ENCODE data around the gene FHIT. TPM values are rescaled to one million over a fixed set of nuclear protein-coding genes. Genes with fewer than 3 reads are reported as not detected.
A peak's percentile ranks its signal among the peaks of the same experiment; 100 is the strongest.

Gene FHIT
- total and polyA plus RNA-seq, 10 of the 15 experiments (the other 5 are each of a cell fraction or from before 2014, with no cell fraction given), result 4.2 to 14.9 (median 9.4) TPM

- RAD21 ChIA-PET (ENCODE audit: unreplicated experiment), result no interaction called here
- peak; percentile 23; the same call in 1 of the 3 replicates for ATAC-seq
- no peak for FAIRE-seq
Measured at GRCh38 chr3:60085649-60086048, 1165.6 kb downstream of the FHIT start.

More at GRCh38 chr3:60085649-60086048, 1165.6 kb downstream of the FHIT start:
- intact Hi-C loops (cut with micrococcal nuclease; ENCODE audit: unreplicated experiment), result no loop called here
- Histone ChIP-seq H3K36me3 (ENCODE audit: control insufficient read depth in 2 of 2, insufficient read depth in 2 of 2, low read length in 1 of 2) (no peaks in the 10 kb centered on the region), H3K9me3 (replicated peaks; ENCODE audit: control insufficient read depth, insufficient read depth, low read length) (no peaks in the 10 kb centered on the region; the same call in 2 of the 3 replicates), H2AFZ (ENCODE audit: control insufficient read depth, low read depth, low read length) (no peak overlapping the region), H4K20me1 (ENCODE audit: control insufficient read depth, insufficient read depth) (no peaks in the 10 kb centered on the region), H3K4me1 (ENCODE audit: control insufficient read depth, insufficient read depth, low read length) (peaks cover 13% of the 10 kb centered on the region), H3K27ac (ENCODE audit: control insufficient read depth, insufficient read depth) (no peak overlapping the region), H3K4me3 (no peak overlapping the region), H3K27me3 (replicated peaks in 1 of 2; ENCODE audit: control insufficient read depth in 2 of 2, insufficient read depth in 2 of 2, low read length in 1 of 2) (no peaks in the 10 kb centered on the region), H3K9ac (ENCODE audit: control insufficient read depth, insufficient read depth, low read length) (no peak overlapping the region), H3K4me2 (ENCODE audit: control insufficient read depth, insufficient read depth) (no peak overlapping the region), H3K79me2 (ENCODE audit: control insufficient read depth, insufficient read depth, low read length) (no peaks in the 10 kb centered on the region)
- in situ Hi-C loops (cut with MboI), result no loop called here
- CTCF ChIA-PET, result no interaction called here
- DNase-seq (ENCODE audit: low read depth, low spot score), result no peak
- POLR2A ChIA-PET, result no interaction called here
- SMC1A ChIA-PET (ENCODE audit: uncharacterized antibody, unreplicated experiment), result no interaction called here
- no TSS peak for BruUV-seq (replicated peaks)
- no peak for TF ChIP-seq EGR1 (IDR thresholded peaks at IDR 0.05; ENCODE audit: borderline replicate concordance in 1 of 2, low read depth in 2 of 2, low read length in 2 of 2)
- no peak for TF ChIP-seq RB1 (IDR thresholded peaks at IDR 0.05; ENCODE audit: borderline replicate concordance)
- TF ChIP-seq, protein P1, sequence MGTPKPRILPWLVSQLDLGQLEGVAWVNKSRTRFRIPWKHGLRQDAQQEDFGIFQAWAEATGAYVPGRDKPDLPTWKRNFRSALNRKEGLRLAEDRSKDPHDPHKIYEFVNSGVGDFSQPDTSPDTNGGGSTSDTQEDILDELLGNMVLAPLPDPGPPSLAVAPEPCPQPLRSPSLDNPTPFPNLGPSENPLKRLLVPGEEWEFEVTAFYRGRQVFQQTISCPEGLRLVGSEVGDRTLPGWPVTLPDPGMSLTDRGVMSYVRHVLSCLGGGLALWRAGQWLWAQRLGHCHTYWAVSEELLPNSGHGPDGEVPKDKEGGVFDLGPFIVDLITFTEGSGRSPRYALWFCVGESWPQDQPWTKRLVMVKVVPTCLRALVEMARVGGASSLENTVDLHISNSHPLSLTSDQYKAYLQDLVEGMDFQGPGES (IDR thresholded peaks at IDR 0.05), result no peak
- TF ChIP-seq IRF5 (IDR thresholded peaks at IDR 0.05; ENCODE audit: borderline replicate concordance), result no peak
- TF ChIP-seq SMARCA5 (IDR thresholded peaks at IDR 0.05), result no peak
- no peak for TF ChIP-seq BHLHE40 (IDR thresholded peaks at IDR 0.05; ENCODE audit: borderline replicate concordance in 1 of 2, low read depth in 2 of 2, low read length in 1 of 2)
- no peak for TF ChIP-seq GATAD2B (conservative IDR thresholded peaks at IDR 0.05; ENCODE audit: low read depth)
- no peak for TF ChIP-seq NBN (IDR thresholded peaks at IDR 0.05)
